IMR-90 (cell line): ENCODE data around the gene TNIP1. TPM values are rescaled to one million over a fixed set of nuclear protein-coding genes. Genes with fewer than 3 reads are reported as not detected.

Experiments used
- ATAC-seq: fragments of 200-7000 bp; cut with Tn5 transposase; 2 replicates; pipeline ENCODE4 v1.9.1; 2020; ENCODE audit warnings: low read depth, mild to moderate bottlenecking, moderate library complexity
- BruUV-seq: library from RNA; stranded (reverse); fragments of 400-500 nt; replicated peaks from 2 replicates; lab custom pipeline; 2021; lab: Mats Ljungman, UMichigan
- CTCF ChIA-PET: fragments of 300-600 bp; formaldehyde crosslinking; extraction: SDS; loops from one replicate; lab custom pipeline; 2021; ENCODE audit warnings: antibody characterized with exemption; lab: Yijun Ruan, JAX
- POLR2A ChIA-PET: fragments of 300-600 bp; sonication (Branson Sonifier 250); formaldehyde crosslinking; loops from one replicate; lab custom pipeline; 2022; ENCODE audit warnings: antibody characterized with exemption; ENCODE audit not compliant: unreplicated experiment; lab: Charles Lee
- DNase-seq: peaks from one replicate; pipeline ENCODE4 v3.0.0; 2013
- H2AFZ ChIP-seq: replicated peaks from 2 replicates; pipeline ENCODE3; 2013; ENCODE audit warnings: low read length, mild to moderate bottlenecking; ENCODE audit not compliant: poor library complexity
- H2AK5ac ChIP-seq: 2 replicates; pipeline ENCODE4 v1.6.1; 2013; ENCODE audit warnings: low read depth, low read length, inconsistent platforms
- H2AK9ac ChIP-seq: replicated peaks from 2 replicates; pipeline ENCODE3; 2013; ENCODE audit warnings: mild to moderate bottlenecking, low read depth, low read length, moderate library complexity; ENCODE audit not compliant: poor library complexity
- H2BK120ac ChIP-seq: 2 replicates; pipeline ENCODE4 v1.6.1; 2013; ENCODE audit warnings: low read depth, low read length, inconsistent platforms
- H2BK15ac ChIP-seq: 3 replicates; pipeline ENCODE4 v1.6.1; 2013; ENCODE audit warnings: low read depth, low read length, inconsistent platforms
- H2BK20ac ChIP-seq: 2 replicates; pipeline ENCODE4 v1.6.1; 2013; ENCODE audit warnings: low read depth, mild to moderate bottlenecking, inconsistent platforms, low read length, moderate library complexity
- H2BK5ac ChIP-seq: 2 replicates; pipeline ENCODE4 v1.6.1; 2013; ENCODE audit warnings: mild to moderate bottlenecking, low read depth, low read length, inconsistent platforms; ENCODE audit not compliant: poor library complexity, severe bottlenecking
- H3K14ac ChIP-seq: replicated peaks from 2 replicates; pipeline ENCODE4 v1.6.1; 2013; ENCODE audit warnings: low read depth, low read length, inconsistent platforms
- H3K18ac ChIP-seq: 2 replicates; pipeline ENCODE4 v1.6.1; 2013; ENCODE audit warnings: low read depth, low read length, control low read depth
- H3K23ac ChIP-seq: 2 replicates; pipeline ENCODE4 v1.6.1; 2013; ENCODE audit warnings: low read depth, low read length, inconsistent platforms
- H3K27ac ChIP-seq: 2 replicates; pipeline ENCODE4 v1.5.1; 2013; ENCODE audit warnings: mild to moderate bottlenecking, control low read depth, low read length; ENCODE audit not compliant: insufficient read depth
- H3K27me3 ChIP-seq: 2 replicates; pipeline ENCODE4 v1.6.1; 2013; ENCODE audit warnings: low read length; ENCODE audit not compliant: control insufficient read depth, insufficient read depth
- H3K36me3 ChIP-seq: 2 replicates; pipeline ENCODE4 v1.6.1; 2013; ENCODE audit warnings: low read length, mixed read lengths; ENCODE audit not compliant: control insufficient read depth, insufficient read depth
- H3K4ac ChIP-seq: 2 replicates; pipeline ENCODE4 v1.6.1; 2013; ENCODE audit warnings: low read depth, low read length, inconsistent platforms
- H3K4me1 ChIP-seq: 2 replicates; pipeline ENCODE4 v1.6.1; 2013; ENCODE audit warnings: low read length, mixed read lengths; ENCODE audit not compliant: control insufficient read depth, insufficient read depth
- H3K4me2 ChIP-seq: 2 replicates; pipeline ENCODE4 v1.6.1; 2013; ENCODE audit warnings: low read depth, mild to moderate bottlenecking, control low read depth, low read length, moderate library complexity
- H3K4me3 ChIP-seq: 2 replicates; pipeline ENCODE4 v1.5.1; 2013; ENCODE audit warnings: low read depth, mild to moderate bottlenecking, control low read depth, low read length, moderate library complexity; ENCODE audit not compliant: insufficient read depth
- H3K56ac ChIP-seq: 2 replicates; pipeline ENCODE4 v1.6.1; 2013; ENCODE audit warnings: low read length, inconsistent platforms; ENCODE audit not compliant: insufficient read depth; ENCODE audit errors: extremely low read depth
- H3K79me1 ChIP-seq, 2 experiments: 2 replicates each; pipeline ENCODE4 v1.6.1; 2013; ENCODE audit warnings: low read length in 2 of 2, inconsistent platforms in 1 of 2, low read depth in 1 of 2
- H3K9ac ChIP-seq: 2 replicates; pipeline ENCODE4 v1.6.1; 2013; ENCODE audit warnings: low read depth, low read length, control low read depth
- H3K9me1 ChIP-seq: 2 replicates; pipeline ENCODE4 v1.6.1; 2013; ENCODE audit warnings: low read length, inconsistent platforms; ENCODE audit not compliant: insufficient read depth
- H3K9me3 ChIP-seq: 2 replicates; pipeline ENCODE4 v1.6.1; 2013; ENCODE audit warnings: low read length; ENCODE audit not compliant: control insufficient read depth, insufficient read depth
- H4K20me1 ChIP-seq: 2 replicates; pipeline ENCODE4 v1.6.1; 2013; ENCODE audit warnings: low read length, inconsistent platforms; ENCODE audit not compliant: insufficient read depth
- H4K5ac ChIP-seq: 2 replicates; pipeline ENCODE4 v1.6.1; 2013; ENCODE audit warnings: mild to moderate bottlenecking, low read depth, low read length, control low read depth
- H4K8ac ChIP-seq, 2 experiments: 2 replicates each; pipeline ENCODE4 v1.6.1; 2013; ENCODE audit warnings: low read depth in 2 of 2, low read length in 2 of 2, control low read depth in 1 of 2, inconsistent platforms in 1 of 2
- H4K91ac ChIP-seq: 2 replicates; pipeline ENCODE4 v1.6.1; 2013; ENCODE audit warnings: low read depth, low read length, inconsistent platforms; ENCODE audit not compliant: insufficient read depth
- BHLHE40 ChIP-seq: fragments of 150-350 bp; IDR thresholded peaks from 2 replicates; pipeline ENCODE4 v1.6.1; 2016; ENCODE audit warnings: mild to moderate bottlenecking, low read depth, low read length
- CEBPB ChIP-seq: IDR thresholded peaks from 2 replicates; pipeline ENCODE4 v1.6.1; 2012; ENCODE audit warnings: low read depth, low read length, improper control_type of control experiment
- CHD1 ChIP-seq: IDR thresholded peaks from 2 replicates; pipeline ENCODE4 v1.6.1; 2012; ENCODE audit warnings: low read depth, low read length, improper control_type of control experiment
- CTCF ChIP-seq: conservative IDR thresholded peaks from 2 replicates; pipeline ENCODE4 v1.5.1; 2012; ENCODE audit warnings: mild to moderate bottlenecking, low read depth, low read length, improper control_type of control experiment
- ELK1 ChIP-seq: fragments of 150-350 bp; IDR thresholded peaks from 2 replicates; pipeline ENCODE4 v1.6.1; 2016; ENCODE audit warnings: low read depth, mild to moderate bottlenecking, low read length, moderate library complexity, borderline replicate concordance
- FOS ChIP-seq: fragments of 150-350 bp; IDR thresholded peaks from 2 replicates; pipeline ENCODE4 v1.6.1; 2016; ENCODE audit warnings: low read depth, low read length
- MAFK ChIP-seq: IDR thresholded peaks from 2 replicates; pipeline ENCODE4 v1.6.1; 2012; ENCODE audit warnings: low read depth, low read length, improper control_type of control experiment
- MXI1 ChIP-seq: IDR thresholded peaks from 2 replicates; pipeline ENCODE4 v1.6.1; 2012; ENCODE audit warnings: low read depth, mild to moderate bottlenecking, low read length, moderate library complexity, borderline replicate concordance
- NFE2L2 ChIP-seq: fragments of 150-350 bp; IDR thresholded peaks from 2 replicates; pipeline ENCODE4 v1.6.1; 2016; ENCODE audit warnings: low read depth, mild to moderate bottlenecking, low read length
- POLR2A ChIP-seq: IDR thresholded peaks from 2 replicates; pipeline ENCODE4 v1.6.1; 2012; ENCODE audit warnings: mild to moderate bottlenecking, low read depth, low read length
- RCOR1 ChIP-seq: IDR thresholded peaks from 2 replicates; pipeline ENCODE4 v1.6.1; 2012; ENCODE audit warnings: mild to moderate bottlenecking, low read length, improper control_type of control experiment; ENCODE audit not compliant: insufficient replicate concordance
- USF2 ChIP-seq: fragments of 150-350 bp; IDR thresholded peaks from 2 replicates; pipeline ENCODE4 v1.6.1; 2017; ENCODE audit warnings: mild to moderate bottlenecking, antibody characterized with exemption, low read length, low read depth
- WGBS, 2 experiments: methylation state at CpG; one replicate each; pipeline versions ENCODE4 v1.1.5 to v1.1.7; 2013; ENCODE audit warnings: missing lambda C conversion rate in 2 of 2; ENCODE audit not compliant: insufficient read length in 1 of 2; ENCODE audit errors: extremely low coverage in 2 of 2; 5-methylcytosine and 5-hydroxymethylcytosine counted together
- dilution Hi-C: fragments of 300-500 bp; cut with HindIII; formaldehyde crosslinking; loops from one replicate; pipeline ENCODE4 v1.14.3; 2018; ENCODE audit warnings: low sequenced_read_pairs; ENCODE audit not compliant: unreplicated experiment
- in situ Hi-C: fragments of 300-500 bp; cut with MboI; formaldehyde crosslinking; loops from 3 replicates; pipeline ENCODE4 v1.14.3; 2019; ENCODE audit warnings: low sequenced_read_pairs, inconsistent platforms, mixed read lengths
- intact Hi-C: fragments of 100-400 bp; cut with micrococcal nuclease; formaldehyde crosslinking; loops from 2 replicates; pipeline ENCODE4 v1.10.0; 2022
- polyA plus RNA-seq, 3 experiments: library from polyadenylated mRNA; depleted of rRNA; stranded (reverse); fragments of >200 nt; gene quantifications; 2 replicates each; pipeline ENCODE4 v1.2.3, GENCODE V29; 2012; ENCODE audit warnings: low replicate concordance in 1 of 3
- total RNA-seq: library from RNA; depleted of rRNA; stranded (reverse); fragments of >200 nt; gene quantifications from 2 replicates; pipeline ENCODE4 v1.2.3, GENCODE V29; 2012

The TNIP1 gene
- total and polyA plus RNA-seq, 2 of the 4 experiments (the other 2 are of a cell fraction), result 63.8 to 92.8 TPM

- TF ChIP-seq ELK1 (no peak), RCOR1 (no peak)
Observed at GRCh38 chr5:151123897-151124751, 43.3 kb upstream of the TNIP1 start (continued).

- peaks cover 81% of the 10 kb centered on the region for H3K36me3 ChIP-seq
- no peak overlapping the region for H2AK5ac ChIP-seq
- H4K91ac ChIP-seq, result no peak overlapping the region
- no peak overlapping the region for H3K9ac ChIP-seq
- ChIA-PET POLR2A (interaction anchor here (0.7 kb wide), 1 partner anchor 19 kb away, joined by 3 read pairs; no protein-coding TSS in a partner anchor), CTCF (interaction anchor here (0.9 kb wide), 1 partner anchor 42 kb away, joined by 3 read pairs; no protein-coding TSS in a partner anchor)
- no peak overlapping the region for H2BK120ac ChIP-seq
- H2AK9ac ChIP-seq, result peak overlapping the region; percentile 71
- DNase-seq (no peak), ATAC-seq (no peak)
- H3K9me1 ChIP-seq, result no peaks in the 10 kb centered on the region; the same call in 1 of the 2 replicates
- H4K8ac ChIP-seq, result no peak overlapping the region
- 93% methylated on average over 12 of the region's 14 CpGs; no CpG with 5 or more reads in 1 of the 2 experiments for WGBS, 2 experiments
- H3K79me1 ChIP-seq, result peaks cover 9 to 69% of the 10 kb centered on the region in 2 experiments; a peak in 2 of 4 replicates
- H2BK15ac ChIP-seq, result no peak overlapping the region
- H2BK20ac ChIP-seq, result no peak overlapping the region
- H3K4me1 ChIP-seq, result peaks cover 2% of the 10 kb centered on the region; the same call in 1 of the 2 replicates
- H4K20me1 ChIP-seq, result peaks cover 38% of the 10 kb centered on the region
- no peak overlapping the region for H3K4ac ChIP-seq
- H3K27me3 ChIP-seq, result no peaks in the 10 kb centered on the region
- no peaks in the 10 kb centered on the region for H3K9me3 ChIP-seq
- H3K4me2 ChIP-seq, result no peak overlapping the region
- dilution Hi-C loops, result no loop called here
- H3K27ac ChIP-seq, result no peak overlapping the region
- intact Hi-C loops, result no loop called here
- H3K4me3 ChIP-seq, result no peak overlapping the region
- no peak overlapping the region for H4K5ac ChIP-seq
- no peak overlapping the region for H3K18ac ChIP-seq
- no peak overlapping the region for H3K23ac ChIP-seq
- H2BK5ac ChIP-seq, result no peak overlapping the region
- no peak overlapping the region for H3K56ac ChIP-seq
- H3K14ac ChIP-seq, result no peak overlapping the region
- no TSS peak for BruUV-seq
- H2AFZ ChIP-seq, result no peak overlapping the region
- in situ Hi-C loops, result loop anchor here (5.0 kb wide), 1 partner anchor 114 kb away; no protein-coding TSS in a partner anchor
- TF ChIP-seq MAFK, result no peak
- TF ChIP-seq POLR2A, result no peak
- no peak for TF ChIP-seq CHD1
- no peak for TF ChIP-seq BHLHE40
- no peak for TF ChIP-seq RCOR1
- no peak for TF ChIP-seq NFE2L2
- no peak for TF ChIP-seq CEBPB
- no peak for TF ChIP-seq USF2
- no peak for TF ChIP-seq FOS
- no peak for TF ChIP-seq CTCF
- no peak for TF ChIP-seq MXI1
Observed at GRCh38 chr5:151122828-151123227, 42.0 kb upstream of the TNIP1 start.
